Daoy (cell line): Measurements from ENCODE around the gene GPS1. TPM values are rescaled to one million over a fixed set of nuclear protein-coding genes. Genes with fewer than 3 reads are reported as not detected.

ENCODE experiments used
- DNase-seq: peaks from one replicate; pipeline ENCODE4 v3.0.0-alpha.2; 2015; ENCODE audit warnings: low read depth
- total RNA-seq: library from RNA; depleted of rRNA; stranded (reverse); fragments of >200 nt; shearing (Covaris generic); gene quantifications from 2 replicates; pipeline ENCODE4 v1.2.3, GENCODE V29; 2014

Gene GPS1
- total RNA-seq, 1 experiment from 2014 or later = 190 TPM

DNA sequence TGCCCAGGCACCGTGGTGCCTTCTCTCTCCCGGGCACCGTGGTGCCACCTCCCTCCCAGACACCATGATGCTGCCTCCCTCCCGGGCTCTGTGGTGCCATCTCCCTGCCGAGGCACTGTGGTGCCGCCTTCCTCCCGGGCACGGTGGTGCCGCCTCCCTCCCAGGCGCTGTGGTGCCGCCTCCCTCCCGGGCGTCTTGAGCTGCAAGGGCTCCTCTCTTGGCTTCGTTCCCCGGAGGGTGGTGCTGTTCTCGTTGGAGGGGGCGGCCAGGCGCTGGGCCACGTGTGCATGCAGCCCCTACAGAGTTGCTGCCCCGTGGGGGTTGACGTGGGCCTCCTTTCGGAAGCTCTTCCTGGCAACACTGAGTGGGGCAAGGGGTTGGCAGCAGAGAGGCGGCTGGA lies 37.3 kb upstream of the GPS1 start:
- DNase-seq = no peak

GRCh38 chr17:82014971-82015310 lies 36.8 kb upstream of the GPS1 start:
- DNase-seq = no peak

- DNase-seq = no peak
Observed at GRCh38 chr17:82015311-82015971, 36.3 kb upstream of the GPS1 start.

DNA sequence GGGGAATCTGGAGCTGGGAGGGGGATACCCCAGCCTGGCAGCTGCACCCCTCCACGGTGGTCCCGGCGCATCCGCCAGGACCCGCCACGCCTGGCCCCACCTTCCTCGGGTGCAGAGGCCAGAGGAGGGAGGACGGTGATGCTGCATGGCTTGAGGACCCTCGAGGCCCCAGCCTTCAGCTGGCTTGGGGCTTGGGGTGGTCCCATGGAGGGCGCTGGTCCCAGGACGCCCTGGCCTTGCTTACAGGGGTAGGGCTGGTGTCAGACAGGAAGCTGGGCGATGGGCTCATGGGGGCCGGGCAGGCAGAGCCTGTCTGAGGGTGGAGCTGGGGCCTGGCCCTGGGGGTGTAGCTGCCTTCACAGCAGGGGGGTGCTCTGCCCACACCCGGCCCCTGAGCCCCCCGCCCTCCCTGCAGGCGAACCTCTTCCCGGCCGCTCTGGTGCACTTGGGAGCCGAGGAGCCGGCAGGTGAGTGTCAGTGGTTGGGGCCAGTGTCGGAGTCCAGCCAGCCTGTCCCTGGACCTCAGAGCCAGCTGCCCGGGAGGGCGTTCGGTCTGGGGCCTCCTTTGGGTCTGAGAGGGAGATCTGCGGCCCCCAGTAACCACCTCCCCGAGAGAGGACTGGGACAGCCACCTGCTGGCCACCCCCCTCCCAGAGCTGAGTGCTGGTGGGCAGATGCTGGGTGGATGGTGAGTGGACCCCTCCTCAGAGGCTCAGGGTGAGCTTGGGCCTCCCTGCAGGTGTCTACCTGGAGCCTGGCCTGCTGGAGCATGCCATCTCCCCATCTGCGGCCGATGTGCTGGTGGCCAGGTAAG lies 35.4 kb upstream of the GPS1 start:
- no peak for DNase-seq

DNA sequence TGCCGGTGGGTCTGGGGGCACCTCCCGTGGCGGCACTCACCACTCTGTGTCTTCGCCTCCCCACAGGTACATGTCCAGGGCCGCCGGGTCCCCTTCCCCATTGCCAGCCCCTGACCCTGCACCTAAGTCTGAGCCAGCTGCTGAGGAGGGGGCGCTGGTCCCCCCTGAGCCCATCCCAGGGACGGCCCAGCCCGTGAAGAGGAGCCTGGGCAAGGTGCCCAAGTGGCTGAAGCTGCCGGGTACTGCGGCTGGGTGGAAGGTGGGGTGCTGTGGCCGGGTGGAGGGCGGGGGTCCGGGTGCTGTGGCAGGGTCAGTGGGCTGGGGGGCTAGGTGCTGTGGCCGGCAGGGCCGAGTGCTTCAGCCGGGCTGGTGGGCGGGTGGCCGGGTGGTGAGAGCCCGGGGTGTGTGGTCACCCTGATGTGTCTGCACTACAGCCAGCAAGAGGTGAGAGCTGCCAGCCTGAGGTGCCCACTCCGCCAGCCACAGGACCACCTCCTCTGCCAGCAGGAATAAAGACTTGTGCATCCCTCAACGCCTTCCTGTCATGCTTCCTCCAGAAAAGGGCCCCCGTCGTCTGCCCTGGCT lies 34.7 kb upstream of the GPS1 start:
- DNase-seq = no peak

- DNase-seq = no peak
Observed at GRCh38 chr17:82017612-82018151, 34.0 kb upstream of the GPS1 start.

- no peak for DNase-seq
Observed at GRCh38 chr17:82018152-82018988, 33.3 kb upstream of the GPS1 start.

DNA sequence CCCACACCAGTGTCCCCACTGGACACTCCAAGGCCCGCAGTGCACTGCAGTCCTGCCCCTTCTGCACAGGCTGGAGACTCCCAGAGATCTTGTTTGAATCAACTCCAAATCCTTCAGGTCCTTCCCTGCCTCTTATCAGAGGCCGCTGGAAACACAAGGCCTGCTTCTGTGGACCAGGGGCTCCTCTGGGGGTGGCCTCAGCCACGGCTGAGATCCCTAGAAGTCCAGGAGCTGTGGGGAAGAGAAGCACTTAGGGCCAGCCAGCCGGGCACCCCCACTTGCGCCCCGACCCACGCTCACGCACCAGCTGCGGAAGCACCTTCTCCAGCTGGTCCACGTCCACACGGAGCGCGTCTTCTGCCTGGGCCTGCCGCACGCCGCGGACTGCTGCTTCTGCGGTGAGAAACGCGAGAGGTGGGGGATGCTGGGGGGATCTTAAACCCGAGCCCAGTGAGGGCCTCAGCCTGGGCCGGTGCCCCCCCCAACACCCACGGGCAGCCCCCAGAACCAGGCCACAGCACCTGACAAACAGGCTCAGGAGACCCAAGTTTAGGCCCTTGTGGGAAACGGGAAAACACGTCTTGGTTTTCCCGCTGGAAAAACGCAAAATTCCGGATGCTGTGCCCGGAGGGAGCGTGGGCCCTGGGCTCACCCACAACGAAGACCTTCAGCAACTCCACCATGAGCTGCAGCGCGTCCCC lies 32.6 kb upstream of the GPS1 start:
- DNase-seq = no peak

DNA sequence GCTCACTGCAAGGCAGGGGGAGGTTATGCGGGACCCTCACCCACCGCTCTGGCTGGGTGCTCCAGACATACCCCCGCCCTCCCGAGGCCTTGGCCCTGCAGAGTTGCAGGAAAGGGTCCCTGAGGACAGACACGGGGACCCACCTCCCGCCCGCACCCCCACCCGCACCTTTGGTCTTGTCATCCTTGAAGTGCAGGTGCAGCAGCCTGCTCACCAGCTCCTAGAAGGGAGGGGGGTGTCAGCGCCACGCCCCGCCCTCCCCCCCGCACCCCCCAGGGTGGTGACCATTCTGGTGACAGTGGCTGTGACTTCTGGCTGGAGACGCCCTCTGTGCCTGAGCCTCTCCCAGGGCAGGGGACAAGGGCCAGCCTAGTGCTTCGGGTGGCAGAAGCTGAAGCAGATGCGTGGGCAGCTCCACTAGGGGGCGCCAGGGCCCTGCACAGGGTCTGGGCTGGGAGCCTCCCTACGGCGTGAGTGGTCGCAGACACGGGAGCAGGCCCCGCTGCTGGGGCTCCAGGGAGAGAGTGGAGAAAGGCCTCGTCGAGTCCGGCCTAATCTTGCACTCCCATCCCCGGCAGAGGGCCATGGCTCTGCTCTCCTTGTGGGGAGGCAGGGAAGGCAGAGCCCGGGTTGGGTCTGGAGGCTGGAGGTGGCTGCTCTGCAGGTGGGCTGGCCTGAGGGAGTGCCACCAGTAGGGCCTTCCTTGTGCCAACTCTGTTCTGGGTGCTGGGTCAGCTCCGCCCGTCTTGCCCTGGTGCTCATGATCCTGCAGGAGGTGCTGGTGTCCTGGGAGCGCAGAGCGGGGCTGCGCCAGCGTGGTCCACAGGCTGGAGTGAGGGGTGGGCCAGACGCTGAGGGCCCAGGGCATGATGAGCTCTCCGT lies 31.8 kb upstream of the GPS1 start:
- peak; percentile 67 for DNase-seq

- no peak for DNase-seq
Observed at GRCh38 chr17:82020572-82021106, 31.1 kb upstream of the GPS1 start.

GRCh38 chr17:82021107-82021899 lies 30.4 kb upstream of the GPS1 start:
- peak; percentile 87 for DNase-seq

DNA sequence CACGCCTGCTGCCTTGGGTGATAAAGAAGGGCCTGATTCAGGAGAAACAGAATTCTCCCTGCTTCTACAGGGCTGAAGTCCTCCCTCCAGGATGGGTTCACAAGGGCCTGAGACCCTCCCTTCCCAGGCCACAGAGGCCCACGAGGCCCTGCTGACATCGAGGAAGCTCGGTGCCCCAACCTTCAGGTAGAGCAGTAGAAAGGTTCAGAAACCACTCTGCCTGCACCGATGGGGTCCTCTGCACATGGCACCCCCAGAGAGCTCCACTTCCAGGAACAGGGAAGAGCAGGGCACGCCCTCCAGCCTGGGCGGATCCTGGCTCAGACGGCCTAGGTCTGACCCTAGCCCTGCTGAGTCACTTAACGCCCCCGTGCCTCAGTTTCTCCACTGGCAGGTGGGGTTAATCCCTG lies 29.8 kb upstream of the GPS1 start:
- DNase-seq = no peak

DNA sequence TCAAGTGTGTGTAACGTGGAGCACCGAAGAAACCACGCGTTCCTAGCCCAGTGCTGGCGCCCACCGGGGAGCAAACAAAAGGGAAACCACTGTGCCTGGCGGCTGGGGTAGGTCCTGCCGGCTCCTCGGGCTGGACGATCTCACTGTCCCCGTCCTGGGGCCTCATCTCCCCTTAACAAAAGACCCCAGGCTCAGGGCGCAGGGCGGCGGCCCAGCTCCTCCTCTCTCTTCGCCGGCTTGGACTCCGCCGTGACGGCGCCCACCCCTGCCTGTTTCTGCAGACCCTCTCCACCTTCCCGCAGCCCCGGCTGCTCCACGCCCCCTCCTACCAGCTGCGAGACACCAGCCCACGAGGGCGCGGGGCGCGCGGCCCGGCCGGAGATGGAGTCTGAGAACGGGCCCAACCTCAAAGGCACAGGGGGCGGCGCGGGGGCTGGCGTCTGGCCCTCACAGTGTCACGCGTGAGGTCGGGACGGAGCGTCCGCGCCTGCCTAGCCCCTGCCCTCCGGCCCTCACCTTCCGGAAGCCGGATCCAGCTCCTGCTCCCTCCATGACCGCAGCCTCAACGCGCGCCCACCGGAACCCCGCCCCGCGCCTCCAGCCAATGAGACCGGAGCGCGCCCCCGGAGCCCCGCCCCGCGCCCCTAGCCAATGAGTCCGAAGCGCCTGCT lies 29.3 kb upstream of the GPS1 start, which contains the start of gene CENPX:
Gene CENPX (minus strand): TSS at position 569 of the 671 bp plus-strand sequence. CDS start 17 bp downstream, at position 552.
- DNase-seq = peak; percentile 42

GRCh38 chr17:82022981-82023446 lies 28.7 kb upstream of the GPS1 start, which contains the start of gene LRRC45:
Gene LRRC45, plus strand, starts transcription at chr17:82023305. Its CDS starts 339 bp downstream, at chr17:82023644.
- DNase-seq = peak; percentile 100

DNA sequence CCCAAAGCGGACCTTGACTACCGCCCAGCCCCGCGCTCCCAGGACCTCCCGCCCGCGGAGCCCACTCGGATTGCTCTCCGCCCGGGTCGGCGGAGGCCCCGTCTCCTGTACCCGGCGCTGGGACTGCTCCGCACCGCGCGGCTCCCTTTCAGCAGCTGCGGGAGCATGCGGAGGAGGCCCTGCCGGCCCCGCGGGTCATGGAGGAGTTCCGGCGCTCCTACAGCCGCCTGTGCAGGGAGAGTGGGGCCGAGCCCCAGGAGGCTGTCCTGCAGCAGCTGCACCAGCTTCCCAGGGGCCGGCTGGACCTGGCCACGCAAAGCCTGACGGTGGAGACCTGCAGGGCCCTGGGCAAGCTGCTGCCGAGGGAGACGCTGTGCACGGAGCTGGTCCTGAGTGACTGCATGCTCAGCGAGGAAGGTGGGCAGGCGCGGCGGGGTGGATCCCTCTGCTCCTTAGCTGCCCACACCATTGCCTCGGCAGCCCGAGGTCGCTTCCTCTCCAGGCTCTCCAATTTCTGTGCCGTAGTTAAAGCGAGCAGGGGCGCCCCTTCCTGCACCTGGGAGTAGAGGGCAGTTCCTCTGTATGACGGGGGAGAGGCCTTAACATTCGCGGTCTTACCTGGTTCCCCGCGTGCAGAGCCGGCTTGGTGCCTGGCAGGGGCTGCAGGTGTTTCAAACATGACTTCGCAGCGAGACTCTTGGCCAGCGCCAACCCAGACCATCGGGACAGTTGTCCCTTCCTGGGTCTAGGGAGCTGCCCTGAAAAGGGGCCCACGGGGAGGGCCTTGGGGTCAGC lies 28.1 kb upstream of the GPS1 start:
- peak; percentile 41 for DNase-seq

- no peak for DNase-seq
Observed at GRCh38 chr17:82024859-82025258, 26.8 kb upstream of the GPS1 start.

- DNase-seq = no peak
Observed at GRCh38 chr17:82025401-82026107, 26.1 kb upstream of the GPS1 start.
